Activated CD8-positive, alpha-beta memory T cell treated with anti-CD3 and anti-CD28 coated beads, Interleukin-2, amount 50 U/mL, for 4 hours (primary cell): Measurements from ENCODE around the gene UBE2Q2.
"Not testable (repeated sequence)": the region's sequence is repeated elsewhere in the genome, so short reads cannot be mapped to it uniquely, and the experiment has no call there.

Source experiments
- DNase-seq: peaks from one replicate; pipeline ENCODE4 v3.0.0-alpha.2; 2020

The UBE2Q2 gene

DNA sequence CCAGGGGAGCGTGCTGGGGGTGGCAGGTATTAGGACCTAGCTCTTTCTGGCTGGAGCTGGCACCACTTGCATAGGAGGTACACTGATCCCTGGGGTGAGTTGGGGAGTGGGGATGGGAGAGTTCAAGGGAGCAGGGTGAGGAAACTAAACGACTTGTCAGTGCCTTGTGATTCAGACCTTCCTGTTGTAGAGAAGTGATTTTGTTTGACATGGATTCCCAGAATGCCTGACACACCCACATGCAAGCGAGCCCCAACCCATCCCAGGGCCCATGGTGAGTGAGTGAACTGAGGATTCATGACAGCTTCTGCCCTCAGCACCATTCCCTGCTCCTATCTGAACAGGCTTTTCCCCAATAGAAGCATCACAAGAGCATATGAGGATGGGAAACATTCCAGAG, 15.6 kb upstream of the UBE2Q2 start:
- no peak for DNase-seq

DNA sequence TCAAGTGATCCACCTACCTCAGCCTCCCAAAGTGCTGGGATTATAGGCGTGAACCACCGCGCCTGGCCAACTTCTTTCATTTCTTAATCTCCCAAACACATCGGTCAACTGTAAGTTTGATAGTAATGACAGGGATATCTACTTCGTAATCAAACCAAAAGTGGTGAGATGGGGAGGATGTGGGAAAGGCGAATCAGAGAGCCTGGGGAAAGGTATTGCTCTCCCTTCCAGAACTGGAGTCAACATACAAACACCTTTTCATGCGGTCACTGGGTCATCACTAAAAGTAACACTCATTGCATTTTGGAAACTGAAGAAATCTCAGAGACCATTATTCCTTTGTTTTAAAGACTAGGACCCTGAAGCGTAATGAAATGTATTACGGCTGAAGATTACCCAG, 14.8 kb upstream of the UBE2Q2 start:
- no peak for DNase-seq

DNA sequence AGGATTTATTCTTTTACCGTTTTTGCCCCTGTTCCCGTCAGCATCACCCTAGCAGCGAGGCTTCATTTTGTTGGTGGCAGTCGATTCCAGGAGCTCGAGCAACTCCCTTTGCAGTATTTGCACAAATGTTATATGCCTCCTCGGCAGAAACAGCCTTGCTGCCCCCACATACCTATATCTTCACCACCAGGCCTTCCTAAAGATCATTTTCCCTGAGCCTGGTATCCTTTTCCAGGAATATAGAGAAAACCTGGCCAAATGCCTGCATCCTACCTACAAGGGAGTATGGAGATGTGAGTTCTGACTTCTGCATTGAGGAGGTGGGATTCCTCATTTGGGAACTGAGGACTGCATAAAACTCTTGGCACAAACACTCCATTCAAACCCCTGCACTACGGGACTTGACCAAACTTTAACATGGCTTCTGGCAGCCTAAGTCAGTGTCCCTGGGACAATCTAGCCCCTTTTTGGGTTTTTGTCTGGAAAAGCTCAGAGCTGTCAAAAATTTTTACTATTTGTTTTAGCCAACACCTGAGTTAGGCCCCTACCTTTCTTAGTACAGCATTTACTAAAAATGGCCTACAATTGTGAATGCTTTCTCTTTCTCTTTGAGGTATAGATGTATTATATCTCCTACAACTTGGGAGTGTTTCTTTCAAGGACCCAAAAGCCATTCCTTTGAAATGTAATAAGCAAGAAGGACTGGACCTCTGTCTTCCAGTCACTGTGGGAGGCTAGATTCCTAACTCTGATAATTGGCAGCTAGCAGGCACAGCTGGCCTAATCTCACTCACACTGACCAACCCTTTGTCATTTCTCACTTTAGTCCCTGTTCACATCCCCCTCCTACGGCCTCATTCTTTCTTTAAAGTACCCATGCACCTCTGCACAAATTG, 12.1 kb upstream of the UBE2Q2 start:
- no peak for DNase-seq

DNA sequence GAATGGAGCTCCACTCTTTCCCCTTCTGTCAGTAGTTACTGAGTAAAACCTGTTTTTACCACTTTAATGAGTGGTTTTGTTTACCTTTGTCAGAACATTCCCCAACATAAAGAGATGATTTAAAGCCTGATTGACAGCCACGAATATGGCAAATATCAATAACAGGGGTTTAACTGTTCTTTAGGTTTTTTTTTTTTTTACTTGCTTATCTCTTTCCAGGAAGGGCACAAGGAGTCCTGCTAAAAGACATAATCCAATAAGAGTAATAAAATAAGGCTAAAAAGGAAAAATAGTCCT, 11.5 kb upstream of the UBE2Q2 start:
- DNase-seq = no peak

GRCh38 chr15:75832114-75832513, 11.1 kb upstream of the UBE2Q2 start:
- DNase-seq = no peak

DNA sequence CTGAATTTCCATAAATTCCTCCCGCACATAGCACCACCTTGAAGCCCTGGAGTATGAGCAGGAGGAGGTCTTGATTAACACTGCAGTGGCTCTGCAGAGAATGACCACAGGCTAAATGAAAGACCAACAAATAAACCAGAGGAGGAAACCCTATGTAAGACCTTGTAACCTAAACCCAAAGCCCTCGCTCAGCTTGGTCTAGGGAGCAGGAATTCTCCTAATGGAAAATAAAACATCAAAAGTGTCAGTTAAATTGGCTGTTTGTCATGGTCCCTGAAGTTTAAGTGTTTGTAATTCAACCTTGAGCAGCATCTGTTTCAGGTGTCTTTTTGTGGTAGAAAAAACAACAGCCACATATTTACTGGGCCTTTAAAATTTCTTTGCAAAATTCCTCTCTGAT, 9.2 kb upstream of the UBE2Q2 start:
- no peak for DNase-seq

DNA sequence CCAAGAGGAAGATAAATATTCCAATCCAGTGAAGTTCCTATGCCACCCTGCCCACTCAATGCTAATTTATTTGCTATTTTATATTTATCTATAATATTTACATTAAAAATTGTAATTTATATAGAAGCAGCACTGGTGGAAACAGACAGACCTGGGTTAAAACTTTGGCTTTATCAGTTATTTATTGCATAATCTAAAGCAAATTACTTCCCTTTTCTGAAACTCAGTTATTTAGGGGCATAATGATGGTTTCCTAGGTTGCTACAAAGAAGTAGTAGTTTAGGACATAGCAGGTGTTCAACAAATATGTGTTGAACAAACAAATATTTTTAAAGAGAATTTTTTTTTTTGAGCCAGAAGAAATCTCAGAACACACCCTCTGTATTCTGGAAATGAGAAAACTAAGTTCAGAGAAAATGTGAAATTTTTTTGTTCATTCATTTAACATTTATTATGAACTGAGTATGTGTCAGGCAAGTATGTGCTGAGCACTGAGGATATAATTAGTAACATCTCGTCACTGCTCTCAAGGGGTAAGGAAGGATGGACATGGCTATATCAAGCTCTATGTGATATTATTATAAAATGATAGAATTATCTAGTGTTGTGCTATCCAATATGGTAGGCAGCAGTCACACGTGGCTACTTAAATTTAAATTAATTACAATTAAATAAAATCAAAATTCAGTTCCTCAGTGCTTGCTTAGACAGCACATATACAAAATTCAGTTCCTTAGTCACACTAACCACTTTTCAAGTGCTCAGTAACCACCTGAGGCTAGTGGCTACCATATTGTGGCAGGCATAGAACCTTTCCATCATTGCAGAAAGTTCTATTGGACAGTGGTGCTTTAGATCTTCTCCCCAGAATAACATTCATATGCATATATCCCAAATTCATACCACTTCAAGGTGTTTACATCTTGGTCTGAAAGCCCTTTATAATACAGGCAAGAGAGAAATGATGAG, 7.0 kb upstream of the UBE2Q2 start:
- no peak for DNase-seq

GRCh38 chr15:75836959-75837334, 6.3 kb upstream of the UBE2Q2 start:
- DNase-seq = peak; percentile 34

GRCh38 chr15:75840659-75841058, 2.6 kb upstream of the UBE2Q2 start:
- DNase-seq = no peak

DNA sequence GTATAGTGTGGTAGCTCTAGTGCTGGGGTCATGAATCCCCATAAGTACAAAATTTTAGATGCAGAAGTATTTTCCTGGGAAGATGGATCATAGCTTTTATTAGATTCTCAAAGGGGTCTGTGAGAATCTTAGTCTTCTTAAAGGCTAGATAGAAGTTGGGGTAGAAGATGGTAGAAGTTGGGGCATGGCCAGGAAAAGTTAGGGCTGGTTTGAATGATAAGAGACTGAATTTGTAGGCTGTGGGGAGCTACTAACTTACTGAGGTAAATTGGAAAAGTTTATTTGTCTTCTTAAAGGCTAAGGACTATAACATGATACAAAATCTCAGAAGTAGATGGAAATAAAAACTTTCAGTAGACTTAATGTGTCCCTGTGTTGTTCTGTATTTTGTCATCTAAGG, 1.6 kb upstream of the UBE2Q2 start:
- DNase-seq = no peak

GRCh38 chr15:75843678-75844581, 683 bp downstream of the UBE2Q2 start:
- DNase-seq = peak; percentile 51

DNA sequence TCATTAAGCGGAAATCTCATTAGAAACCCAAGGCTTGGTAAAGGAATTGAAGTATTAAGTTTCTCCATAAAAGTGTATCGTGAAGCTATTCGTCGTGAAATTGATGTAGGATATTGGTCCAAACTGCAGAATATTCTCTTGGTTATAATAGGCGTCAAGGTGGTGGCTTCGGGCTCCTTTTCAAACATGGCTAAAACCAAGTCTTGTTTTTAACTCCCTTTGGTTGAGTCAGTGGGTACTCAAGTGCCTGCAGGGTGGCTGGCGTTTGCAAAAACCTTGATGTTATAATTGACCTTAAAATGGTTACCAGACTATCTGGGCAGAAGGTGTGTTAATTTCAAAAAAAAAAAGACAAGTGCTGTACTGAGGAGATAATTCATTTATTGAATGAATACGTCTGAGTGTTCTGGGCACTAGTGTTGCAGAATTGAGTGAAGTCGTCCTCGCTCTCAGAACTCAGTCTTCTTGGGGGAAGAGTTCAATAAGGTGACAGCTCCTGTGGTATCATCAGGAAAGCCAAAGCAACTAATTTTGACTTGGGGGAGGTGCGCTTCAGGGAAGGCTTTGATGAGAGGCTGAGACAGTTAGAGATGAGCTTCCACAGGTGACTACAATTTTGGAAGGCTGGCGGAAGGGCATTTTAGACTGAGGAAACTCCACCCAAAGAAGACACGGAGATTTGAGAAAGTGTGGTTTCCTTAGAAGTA, 1.5 kb downstream of the UBE2Q2 start:
- no peak for DNase-seq

DNA sequence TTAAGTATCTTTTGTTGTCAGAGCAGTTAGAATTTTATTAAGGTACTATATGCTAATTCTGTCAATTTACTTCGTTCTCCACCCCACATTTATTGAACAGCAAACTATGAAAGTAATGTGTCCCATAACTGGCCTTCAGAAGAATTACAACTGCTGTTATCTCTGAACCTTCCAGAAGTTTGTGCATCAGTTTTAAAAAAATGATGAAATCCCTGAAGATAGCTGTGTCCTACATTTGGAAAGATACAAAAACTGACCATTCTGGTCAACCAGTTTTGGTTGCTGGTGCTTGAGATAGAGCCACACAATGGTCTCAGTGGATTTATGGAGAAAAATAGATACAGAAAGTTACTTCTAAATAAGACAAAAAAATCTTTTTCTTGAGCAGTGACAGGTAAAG, 5.9 kb downstream of the UBE2Q2 start:
- no peak for DNase-seq

- no peak for DNase-seq
Measured at GRCh38 chr15:75850708-75851107, 7.5 kb downstream of the UBE2Q2 start.

DNA sequence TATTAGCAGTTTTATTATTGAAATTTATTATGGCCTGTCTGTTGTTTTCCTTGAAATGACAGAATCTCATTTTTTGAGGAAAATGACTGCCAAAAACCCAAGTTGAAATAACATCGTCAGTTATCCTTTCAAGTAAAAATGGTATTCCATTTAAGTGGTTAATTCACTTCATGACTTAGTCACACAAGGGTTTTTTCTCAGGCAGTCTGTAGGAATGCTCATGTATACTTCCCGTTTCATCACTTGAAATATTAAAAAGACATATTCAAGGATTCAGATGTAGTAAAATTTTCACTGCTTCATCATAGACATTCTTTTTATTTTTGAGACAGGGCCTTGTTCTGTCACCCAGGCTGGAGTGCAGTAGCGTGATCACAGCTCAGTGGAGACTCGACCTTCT, 8.3 kb downstream of the UBE2Q2 start:
- DNase-seq = not testable (repeated sequence)

DNA sequence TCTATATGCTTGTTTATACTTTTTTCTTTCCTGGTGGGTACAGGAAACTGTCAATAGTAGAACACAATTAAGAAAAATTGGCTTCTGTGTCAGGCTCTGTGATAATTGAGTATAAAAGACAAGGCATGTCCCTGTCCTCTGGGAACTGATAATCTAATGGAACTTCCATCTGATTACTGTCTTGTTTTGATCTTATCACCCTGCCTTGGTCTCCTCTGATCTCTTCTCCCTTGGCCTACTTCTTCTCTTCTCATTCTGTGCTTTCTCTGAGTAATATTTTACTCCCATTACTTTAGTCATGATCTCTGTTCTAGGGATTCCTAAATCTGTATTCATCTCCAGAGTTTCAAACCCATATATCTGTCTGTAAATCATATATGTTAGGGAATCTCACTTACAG, 14.6 kb downstream of the UBE2Q2 start:
- DNase-seq = no peak

- DNase-seq = no peak
Measured at GRCh38 chr15:75861750-75862402, 18.6 kb downstream of the UBE2Q2 start.

- DNase-seq = no peak
Measured at GRCh38 chr15:75862796-75863195, 19.5 kb downstream of the UBE2Q2 start.

- DNase-seq = no peak
Measured at GRCh38 chr15:75864213-75865059, 21.2 kb downstream of the UBE2Q2 start.

DNA sequence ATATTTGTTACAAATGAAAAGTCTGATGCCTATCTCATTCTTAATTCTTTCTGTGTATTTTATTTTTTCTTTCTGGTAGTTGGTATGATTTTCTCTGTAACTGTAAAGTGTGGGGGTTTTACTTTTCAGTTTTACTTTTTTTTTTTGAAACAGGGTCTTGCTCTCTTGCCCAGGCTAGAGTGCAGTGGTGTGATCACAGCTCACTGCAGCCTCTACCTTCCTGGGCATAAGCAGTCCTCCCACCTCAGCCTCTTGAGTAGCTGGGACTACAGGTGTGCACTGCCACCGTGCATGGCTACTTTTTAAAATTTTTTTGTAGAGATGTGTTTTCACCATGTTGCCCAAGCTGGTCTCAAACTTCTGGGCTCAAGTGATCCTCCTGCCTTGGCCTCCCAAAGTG, 22.8 kb downstream of the UBE2Q2 start:
- not testable (repeated sequence) for DNase-seq

DNA sequence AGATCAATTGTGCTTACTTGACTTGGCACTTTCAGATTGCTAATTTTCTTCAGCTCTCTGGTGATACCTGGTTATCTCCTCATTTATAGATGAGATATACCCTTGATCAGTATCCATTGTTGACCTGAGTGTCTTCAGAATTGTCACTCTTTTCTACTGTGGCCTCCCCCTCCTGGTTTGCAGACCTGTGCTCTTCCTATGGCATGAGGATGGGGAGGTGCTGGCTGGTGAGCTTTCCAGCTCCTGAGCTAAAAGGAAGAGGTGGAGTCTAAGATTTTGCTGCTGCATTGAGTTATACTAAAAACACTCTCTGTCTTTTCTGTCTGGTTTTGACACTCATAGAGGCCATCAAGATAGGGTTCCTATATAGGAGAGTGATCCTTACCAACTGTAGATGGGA, 23.7 kb downstream of the UBE2Q2 start:
- no peak for DNase-seq
